Ishikawa (cell line): ENCODE measurements around the gene PFDN2.
A peak's percentile ranks its signal among the peaks of the same experiment; 100 is the strongest.

Experiments used
- CEBPB ChIP-seq: IDR thresholded peaks from 2 replicates; pipeline ENCODE4 v1.6.1; 2012
- CREB1 ChIP-seq: IDR thresholded peaks from 2 replicates; pipeline ENCODE4 v1.6.1; 2012; ENCODE audit warnings: low read depth
- EGR1 ChIP-seq: IDR thresholded peaks from 2 replicates; pipeline ENCODE4 v1.6.1; 2012
- EP300 ChIP-seq: IDR thresholded peaks from 2 replicates; pipeline ENCODE4 v1.6.1; 2012; ENCODE audit warnings: borderline replicate concordance
- FOXM1 ChIP-seq: IDR thresholded peaks from 2 replicates; pipeline ENCODE4 v1.6.1; 2012; ENCODE audit warnings: low read depth, borderline replicate concordance
- NFIC ChIP-seq: IDR thresholded peaks from 2 replicates; pipeline ENCODE4 v1.6.1; 2012
- RAD21 ChIP-seq: IDR thresholded peaks from 2 replicates; pipeline ENCODE4 v1.6.1; 2012; ENCODE audit warnings: low read depth
- REST ChIP-seq: IDR thresholded peaks from 2 replicates; pipeline ENCODE4 v1.6.1; 2012; ENCODE audit warnings: low read depth, mild to moderate bottlenecking
- TAF1 ChIP-seq: IDR thresholded peaks from 2 replicates; pipeline ENCODE4 v1.6.1; 2012; ENCODE audit warnings: low read depth, mild to moderate bottlenecking
- TCF12 ChIP-seq: IDR thresholded peaks from 2 replicates; pipeline ENCODE4 v1.6.1; 2012; ENCODE audit warnings: low read depth
- TEAD4 ChIP-seq: IDR thresholded peaks from 2 replicates; pipeline ENCODE4 v1.6.1; 2012
- USF1 ChIP-seq: IDR thresholded peaks from 2 replicates; pipeline ENCODE4 v1.6.1; 2012
- YY1 ChIP-seq: IDR thresholded peaks from 2 replicates; pipeline ENCODE4 v1.6.1; 2012; ENCODE audit warnings: low read depth
- ZBTB7A ChIP-seq: IDR thresholded peaks from 2 replicates; pipeline ENCODE4 v1.6.1; 2012; ENCODE audit warnings: low read depth
- TF ChIP-seq, protein P1 (sequence below): IDR thresholded peaks from 2 replicates; pipeline ENCODE4 v1.6.1; 2012

Gene PFDN2

GRCh38 chr1:161085165-161085564 is 32.7 kb downstream of the PFDN2 start:
- TF ChIP-seq TCF12: no peak

- no peak for TF ChIP-seq EGR1
- no peak for TF ChIP-seq TAF1
- TF ChIP-seq CEBPB: no peak
Measured at GRCh38 chr1:161084597-161084988, 33.2 kb downstream of the PFDN2 start.

DNA sequence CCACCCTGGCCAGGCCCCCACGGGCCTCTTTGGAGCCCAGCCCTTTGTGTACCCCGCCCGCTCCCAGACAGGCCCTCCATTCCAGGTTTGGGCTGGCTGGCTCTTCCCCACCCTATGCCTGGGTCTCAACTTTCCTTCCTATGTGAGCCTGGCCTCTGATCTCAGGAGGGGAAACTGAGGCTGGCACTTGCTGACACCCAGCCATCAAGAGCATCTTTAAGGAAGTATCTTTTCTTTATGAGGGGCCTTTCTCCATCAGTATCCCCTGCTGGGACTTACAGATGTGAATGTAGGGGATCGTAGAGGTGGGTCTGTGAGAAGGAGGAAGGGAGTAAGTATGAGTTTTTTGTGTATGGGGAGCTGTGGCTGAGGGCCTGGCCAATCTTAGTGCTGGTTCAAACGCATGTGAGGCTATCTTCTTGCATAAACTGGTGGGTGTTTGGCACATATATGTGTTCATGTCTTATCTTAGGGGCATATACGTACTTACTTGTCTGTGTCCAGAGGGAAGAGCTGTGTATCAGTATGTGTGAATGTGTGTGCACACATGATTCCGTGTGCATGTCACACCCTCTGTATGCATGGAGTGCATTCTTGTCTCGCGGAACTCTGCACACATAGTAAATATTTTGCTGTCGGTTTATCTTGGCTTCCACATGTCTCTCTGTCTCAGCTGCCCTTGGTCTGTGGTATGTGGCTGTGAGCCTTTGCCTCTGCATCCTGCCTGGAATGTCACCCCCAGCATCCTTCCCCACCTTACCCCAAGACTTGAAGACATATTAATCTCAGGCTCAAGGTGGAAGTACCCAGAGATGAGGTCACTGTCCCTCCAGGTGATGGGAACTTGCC is 33.9 kb downstream of the PFDN2 start:
- TF ChIP-seq EP300 (no peak), TAF1 (no peak), ZBTB7A (no peak; the same call in 1 of the 2 replicates), USF1 (no peak), TEAD4 (no peak), EGR1 (no peak), CEBPB (no peak), TCF12 (no peak), YY1 (no peak), FOXM1 (no peak), NFIC (no peak), CREB1 (no peak), REST (no peak)
- TF ChIP-seq, protein P1, sequence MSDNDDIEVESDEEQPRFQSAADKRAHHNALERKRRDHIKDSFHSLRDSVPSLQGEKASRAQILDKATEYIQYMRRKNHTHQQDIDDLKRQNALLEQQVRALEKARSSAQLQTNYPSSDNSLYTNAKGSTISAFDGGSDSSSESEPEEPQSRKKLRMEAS: no peak

DNA sequence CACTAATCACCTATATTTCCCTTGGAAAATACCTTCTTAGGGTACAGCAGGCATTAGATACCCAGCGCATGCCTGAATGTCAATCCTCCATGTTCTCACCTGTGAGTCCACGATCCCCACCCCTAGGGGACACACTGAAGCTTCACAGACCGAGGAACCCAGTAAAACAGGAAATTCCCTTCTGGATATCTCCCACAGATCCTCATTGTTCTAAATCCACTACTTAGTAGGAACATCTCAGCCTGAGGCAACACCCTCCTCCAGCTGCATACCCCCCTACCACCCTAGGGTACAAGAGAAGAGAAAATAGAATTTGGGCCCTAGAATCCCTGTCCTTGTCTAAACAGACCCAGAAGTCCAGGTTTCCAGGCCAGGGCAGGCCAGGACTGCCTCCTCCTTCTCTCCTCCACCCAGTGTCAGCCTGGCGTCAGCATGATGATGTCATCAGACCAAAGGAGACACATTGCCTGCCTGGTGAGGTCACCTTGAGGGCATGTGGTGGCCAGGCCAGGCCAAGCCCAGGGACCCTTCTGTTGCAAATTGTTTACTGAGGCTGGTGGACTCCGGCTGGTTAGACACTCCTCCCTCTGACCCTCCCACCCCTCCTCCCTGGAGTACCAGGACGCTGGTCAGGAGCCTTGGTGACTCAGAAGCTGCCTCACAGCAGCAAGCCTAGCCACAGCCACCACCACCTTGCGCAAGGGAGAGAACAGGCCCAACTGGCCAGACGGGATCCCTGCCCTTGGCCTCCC is 34.7 kb downstream of the PFDN2 start:
- TF ChIP-seq EP300: peak; percentile 77
- peak; percentile 59; the same call in 1 of the 2 replicates for TF ChIP-seq FOXM1
- peak; percentile 77 for TF ChIP-seq TEAD4
- TF ChIP-seq, protein P1: peak; percentile 48; the same call in 1 of the 2 replicates
- TF ChIP-seq TCF12: peak; percentile 93
- peak; percentile 99 for TF ChIP-seq CEBPB
- TF ChIP-seq ZBTB7A: no peak; the same call in 1 of the 2 replicates
- peak; percentile 73 for TF ChIP-seq CREB1
- TF ChIP-seq NFIC: peak; percentile 80
- TF ChIP-seq TAF1: no peak
- TF ChIP-seq YY1: peak; percentile 62
- TF ChIP-seq RAD21: no peak; the same call in 1 of the 2 replicates
- no peak for TF ChIP-seq EGR1
- TF ChIP-seq REST: no peak
- TF ChIP-seq USF1: 0 out of 2 replicates have a peak, but pooled peaks have one; percentile 38

DNA sequence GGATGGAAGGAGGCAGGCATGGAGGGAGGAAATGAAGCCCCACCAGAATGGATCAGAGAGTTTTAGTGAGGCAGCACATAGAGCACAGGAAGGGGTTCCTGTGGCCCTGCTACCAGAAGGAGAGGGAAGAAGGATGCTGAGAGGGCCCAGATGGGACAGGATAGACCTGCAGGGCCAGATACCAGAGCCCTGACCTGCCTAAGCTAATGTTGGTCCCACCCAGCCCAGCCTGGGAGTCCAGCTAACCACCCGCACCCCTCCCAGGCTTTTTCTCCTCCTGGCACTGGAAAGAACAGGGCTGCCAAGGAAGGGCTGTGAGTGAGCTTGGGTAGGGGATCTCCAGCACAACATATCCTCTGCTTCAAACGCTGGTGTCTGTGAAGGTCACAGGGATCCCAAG is 35.4 kb downstream of the PFDN2 start:
- no peak for TF ChIP-seq FOXM1

GRCh38 chr1:161081519-161081918 is 36.3 kb downstream of the PFDN2 start:
- TF ChIP-seq EGR1 (no peak), TEAD4 (no peak), TAF1 (no peak), FOXM1 (no peak), REST (no peak), EP300 (no peak)
- TF ChIP-seq, protein P1: no peak
